Right renal cortex interstitium (tissue), 3 donors: ENCODE data around the gene PTDSS2. TPM values are rescaled to one million over a fixed set of nuclear protein-coding genes. Genes with fewer than 3 reads are reported as not detected.
"Not testable (repeated sequence)": the region's sequence is repeated elsewhere in the genome, so short reads cannot be mapped to it uniquely, and the experiment has no call there.

ENCODE experiments used
- DNase-seq, 3 donors: peaks; one replicate each; pipeline ENCODE4 v3.0.0-alpha.2; 2013; ENCODE audit warnings: low read depth in 3 of 3, low spot score in 2 of 3
- polyA plus RNA-seq, 3 donors: library from polyadenylated mRNA; unstranded; fragments of 120-200 nt; gene quantifications; one replicate each; pipeline ENCODE4 v1.2.1, GENCODE V29; 2013; ENCODE audit not compliant: insufficient read length in 3 of 3

Gene PTDSS2
- polyA plus RNA-seq, 3 donors, result 27.0 to 30.6 (median 27.1) TPM

- DNase-seq, result no peak
Observed at GRCh38 chr11:413120-414081, 36.7 kb upstream of the PTDSS2 start.

DNA sequence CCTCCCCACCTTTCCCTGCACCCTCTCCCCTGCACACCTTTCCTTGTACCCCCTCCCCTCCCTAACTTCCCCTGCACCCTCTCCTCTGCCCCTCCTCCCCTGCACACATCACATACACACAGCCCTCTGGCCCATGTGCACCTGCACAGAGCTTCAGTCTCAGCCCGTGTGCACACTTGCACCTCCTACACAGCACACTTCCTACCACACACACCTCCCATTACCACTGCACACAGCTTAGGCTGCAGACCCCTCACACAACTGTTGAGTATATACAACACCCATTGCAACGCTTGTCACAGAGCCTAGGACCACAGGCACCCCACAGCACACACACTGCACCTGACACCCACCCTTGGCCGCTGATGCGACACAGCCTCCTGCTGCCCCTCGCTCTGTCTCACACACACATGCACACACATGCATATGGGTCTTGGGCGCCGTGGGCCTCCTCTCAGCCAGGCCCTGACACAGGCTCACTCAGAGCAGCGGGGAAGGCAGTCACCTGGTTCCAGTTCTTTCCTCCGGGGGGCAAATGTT lies 35.7 kb upstream of the PTDSS2 start:
- no peak for DNase-seq

DNA sequence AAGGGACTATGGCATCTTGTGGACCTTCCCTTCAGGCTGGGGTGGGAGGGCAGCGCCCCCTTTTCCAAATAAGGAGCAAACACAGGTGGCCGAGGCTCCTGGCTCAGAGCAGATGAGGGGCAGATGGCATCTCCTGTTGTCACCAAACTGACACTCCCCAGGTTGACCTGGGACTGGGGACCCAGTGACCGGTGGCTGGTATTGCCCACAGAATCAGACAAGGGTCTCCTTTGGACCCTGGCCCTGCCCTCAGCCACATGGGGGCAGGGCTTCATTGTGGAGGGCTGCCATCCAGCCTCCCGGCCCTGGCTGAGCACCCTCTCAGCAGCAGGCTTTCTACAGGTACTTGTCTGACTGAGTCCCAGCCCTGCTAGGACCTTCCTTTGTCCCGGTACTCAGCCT lies 34.4 kb upstream of the PTDSS2 start:
- no peak for DNase-seq

GRCh38 chr11:416051-416756 lies 33.9 kb upstream of the PTDSS2 start:
- DNase-seq, result no peak

DNA sequence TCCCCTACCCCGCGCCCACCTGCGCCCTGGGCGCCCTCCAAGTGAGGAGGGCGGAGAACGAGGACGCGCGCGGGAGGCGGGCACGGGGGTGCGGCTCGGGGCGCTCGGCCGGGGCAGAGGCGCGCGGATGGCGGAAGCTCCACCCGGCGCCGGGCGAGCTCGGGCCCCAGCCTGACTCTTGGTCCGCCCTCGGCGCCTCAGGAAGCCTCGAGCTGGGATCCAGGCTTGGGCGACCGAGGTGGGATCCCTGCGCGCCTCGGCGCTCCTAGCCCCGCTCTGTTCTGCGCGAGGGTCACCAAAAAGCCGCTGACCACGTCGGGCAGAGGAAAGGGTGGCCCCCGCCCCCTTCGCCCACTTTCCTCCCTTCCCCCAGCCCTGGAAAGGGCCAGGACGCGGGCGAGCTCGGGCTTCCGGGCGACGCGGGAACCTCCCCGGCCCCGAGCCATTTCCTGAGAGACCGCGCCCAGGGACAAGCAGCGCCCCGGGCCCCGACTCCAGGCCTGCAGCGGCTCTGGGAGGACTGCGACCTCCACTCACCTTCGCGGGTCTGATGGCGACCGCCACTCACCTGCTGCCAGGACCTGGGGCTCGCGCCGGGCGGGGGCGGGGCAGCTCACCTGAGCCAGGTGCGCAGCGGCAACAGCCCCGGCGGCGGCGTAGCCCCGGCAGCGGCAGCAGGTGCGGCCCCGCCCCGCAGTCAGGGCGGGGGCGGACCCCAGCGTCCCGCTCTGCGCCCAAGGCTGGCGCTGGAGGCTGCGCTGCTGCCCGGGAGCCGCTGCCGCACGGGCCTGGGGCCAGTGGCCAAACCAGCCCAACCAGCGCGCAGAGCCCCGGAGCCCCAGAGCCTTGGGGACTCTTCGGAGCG lies 33.1 kb upstream of the PTDSS2 start:
- DNase-seq, result no peak

GRCh38 chr11:417652-418342 lies 32.3 kb upstream of the PTDSS2 start:
- DNase-seq, result no peak

DNA sequence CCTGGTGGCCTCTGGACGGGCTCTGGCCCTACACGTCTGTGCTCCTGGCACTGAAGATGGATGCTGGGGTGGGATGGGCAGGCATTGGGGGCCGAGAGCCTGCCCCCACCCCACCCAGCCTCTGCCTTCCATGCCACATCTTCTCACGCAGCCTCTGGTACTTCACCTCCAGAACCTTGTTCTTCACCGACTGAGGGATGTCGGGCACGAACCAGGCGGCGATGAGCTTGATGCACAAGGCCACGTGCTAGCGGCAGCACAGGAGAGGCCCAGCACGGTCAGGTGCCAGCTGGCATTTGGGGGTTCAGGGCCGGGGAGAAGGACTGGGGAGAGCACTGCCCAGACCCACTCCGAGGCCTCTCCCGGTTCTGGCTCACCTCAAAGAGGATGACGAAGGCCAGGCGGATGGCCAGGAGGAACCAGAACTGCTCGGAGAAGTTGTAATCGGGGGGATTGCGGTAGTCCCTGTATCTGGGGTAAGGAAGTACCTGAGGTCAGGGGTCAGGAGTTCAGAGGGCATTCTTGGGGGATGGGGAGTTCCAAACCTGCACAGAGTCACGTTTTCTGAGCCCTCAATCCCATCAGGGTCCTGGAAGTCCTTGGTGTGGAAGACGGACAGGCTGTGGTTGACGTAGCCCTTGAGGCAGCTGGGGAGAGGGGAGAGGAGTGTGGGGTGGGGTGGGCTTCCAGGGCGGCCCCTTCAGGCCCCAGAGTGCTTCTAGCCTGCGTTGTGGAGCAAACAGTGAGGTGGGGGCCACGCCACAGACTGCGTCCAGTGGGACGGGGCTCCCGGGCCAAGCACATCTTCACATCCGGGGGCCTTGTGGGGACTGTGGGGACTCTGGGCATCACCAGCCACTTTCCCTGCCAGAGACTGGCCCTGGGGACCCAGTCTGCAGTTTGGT lies 31.5 kb upstream of the PTDSS2 start:
- no peak for DNase-seq

- no peak for DNase-seq
Observed at GRCh38 chr11:419248-420005, 30.7 kb upstream of the PTDSS2 start.

GRCh38 chr11:420054-420910 lies 29.8 kb upstream of the PTDSS2 start:
- no peak for DNase-seq

DNA sequence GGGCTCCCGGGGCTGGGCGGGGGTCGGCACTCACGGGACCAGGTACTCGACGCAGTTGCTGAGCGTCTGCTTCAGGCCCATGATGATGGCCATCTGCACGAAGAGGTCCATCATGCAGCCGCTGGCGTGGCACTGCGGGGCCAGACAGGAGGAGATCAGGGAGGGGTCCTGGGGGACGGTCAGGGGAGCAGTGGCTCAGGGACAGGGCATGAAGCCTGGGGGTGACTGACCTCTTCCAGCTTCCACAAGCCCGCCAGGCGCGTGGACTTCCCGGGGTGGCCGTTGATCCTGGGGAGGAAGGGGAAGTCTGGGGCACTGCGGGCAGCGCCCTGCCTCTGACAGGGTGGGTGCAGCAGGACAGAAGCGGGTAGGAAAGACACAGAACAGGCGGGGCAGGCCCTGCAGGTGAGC lies 29.2 kb upstream of the PTDSS2 start:
- no peak for DNase-seq

- DNase-seq, result no peak
Observed at GRCh38 chr11:422249-422656, 27.8 kb upstream of the PTDSS2 start.

- no peak for DNase-seq
Observed at GRCh38 chr11:424232-424631, 25.8 kb upstream of the PTDSS2 start.

DNA sequence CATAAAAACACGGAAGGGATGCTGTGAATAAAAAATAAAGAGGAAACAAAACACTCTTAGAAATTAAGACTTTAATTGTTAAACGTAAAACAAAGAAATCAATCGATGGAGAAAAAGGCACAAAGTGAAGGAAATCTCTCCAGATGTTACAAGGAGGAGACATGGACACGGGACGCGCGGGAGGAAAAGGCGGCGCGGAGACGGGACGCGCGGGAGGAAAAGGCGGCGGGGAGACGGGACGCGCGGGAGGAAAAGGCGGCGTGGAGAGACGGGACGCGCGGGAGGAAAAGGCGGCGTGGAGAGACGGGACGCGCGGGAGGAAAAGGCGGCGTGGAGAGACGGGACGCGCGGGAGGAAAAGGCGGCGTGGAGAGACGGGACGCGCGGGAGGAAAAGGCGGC lies 25.3 kb upstream of the PTDSS2 start:
- not testable (repeated sequence) for DNase-seq

DNA sequence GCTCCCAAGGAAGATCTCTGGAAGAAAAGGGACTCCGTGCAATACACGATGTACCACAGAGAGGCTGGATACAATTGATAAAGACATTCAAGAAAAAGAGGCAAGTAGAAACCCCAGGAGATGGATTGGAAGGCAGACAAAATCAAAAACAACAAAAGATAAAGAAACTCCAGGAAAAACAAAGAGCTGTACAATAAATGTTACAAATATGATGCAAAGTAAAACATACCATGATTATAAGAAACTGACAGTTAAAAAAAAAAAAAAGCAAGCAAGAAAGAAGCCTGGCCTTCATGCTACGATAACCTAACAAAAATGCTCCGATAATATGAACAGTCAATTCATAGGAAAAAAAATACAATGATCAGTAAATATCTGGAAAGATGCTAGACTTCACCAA lies 24.8 kb upstream of the PTDSS2 start:
- no peak for DNase-seq

DNA sequence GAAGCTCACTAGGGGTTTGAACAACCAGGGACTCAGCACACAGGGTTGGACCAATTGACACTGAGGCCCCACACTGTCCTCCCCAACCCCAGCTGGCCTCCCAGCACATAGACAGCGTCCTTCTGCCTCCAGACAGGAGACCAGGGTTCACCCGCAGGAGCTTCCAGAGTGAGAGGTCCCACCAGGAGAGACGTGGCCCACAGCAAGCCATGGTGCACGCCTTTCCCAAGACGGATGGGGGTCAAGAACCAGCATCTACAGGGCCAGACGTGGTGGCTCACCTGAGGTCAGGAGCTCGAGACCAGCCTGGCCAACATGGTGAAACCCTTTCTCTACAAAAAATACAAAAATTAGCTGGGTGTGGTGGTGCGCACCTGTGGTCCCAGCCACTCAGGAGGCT lies 23.2 kb upstream of the PTDSS2 start:
- DNase-seq, result no peak

DNA sequence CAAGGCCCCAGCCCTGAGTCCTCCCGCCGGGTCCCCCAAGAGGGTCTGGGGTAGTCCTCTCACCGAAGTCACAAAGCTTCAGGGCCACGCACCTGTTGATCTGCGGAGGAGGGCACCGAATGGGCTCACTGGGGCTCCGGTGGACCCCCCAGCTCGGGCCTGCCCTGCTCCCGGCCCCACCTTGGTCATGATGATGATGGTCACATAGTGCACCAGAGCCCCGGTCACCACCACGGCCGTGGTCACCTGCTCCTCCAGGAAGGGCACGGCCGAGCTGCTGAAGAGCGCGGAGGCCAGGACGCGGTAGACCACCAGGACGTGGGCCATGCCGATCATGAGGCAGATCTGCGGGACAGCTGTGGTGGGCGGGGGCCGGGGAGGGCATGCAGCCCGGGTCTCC lies 21.8 kb upstream of the PTDSS2 start:
- DNase-seq, result no peak

DNA sequence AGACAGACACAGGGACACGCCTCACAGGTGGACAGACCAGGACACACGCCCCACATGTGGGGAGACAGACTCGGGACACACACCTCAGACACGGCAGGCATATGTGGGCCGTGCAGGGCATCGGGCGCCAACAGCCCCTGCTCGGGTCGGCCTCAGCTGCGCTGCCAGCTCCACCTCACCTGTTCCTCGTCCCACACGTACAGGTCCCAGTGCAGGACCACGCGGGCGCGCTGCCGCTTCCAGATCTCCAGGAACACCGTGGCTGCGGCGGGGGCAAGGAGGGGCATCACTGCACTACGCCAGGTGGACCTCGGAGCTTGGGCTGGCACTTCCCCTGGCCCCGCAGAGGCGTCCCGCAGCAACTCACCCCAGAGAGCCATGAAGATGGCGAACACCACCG lies 20.7 kb upstream of the PTDSS2 start:
- no peak for DNase-seq
